Measurements from ENCODE around the gene COMMD7. TPM values are rescaled to one million over a fixed set of nuclear protein-coding genes. Genes with fewer than 3 reads are reported as not detected.
"Not testable (repeated sequence)": the region's sequence is repeated elsewhere in the genome, so short reads cannot be mapped to it uniquely, and the experiment has no call there.

COMMD7 gene
- total and polyA plus RNA-seq, 2 donors = 25.8 to 57.6 TPM

DNA sequence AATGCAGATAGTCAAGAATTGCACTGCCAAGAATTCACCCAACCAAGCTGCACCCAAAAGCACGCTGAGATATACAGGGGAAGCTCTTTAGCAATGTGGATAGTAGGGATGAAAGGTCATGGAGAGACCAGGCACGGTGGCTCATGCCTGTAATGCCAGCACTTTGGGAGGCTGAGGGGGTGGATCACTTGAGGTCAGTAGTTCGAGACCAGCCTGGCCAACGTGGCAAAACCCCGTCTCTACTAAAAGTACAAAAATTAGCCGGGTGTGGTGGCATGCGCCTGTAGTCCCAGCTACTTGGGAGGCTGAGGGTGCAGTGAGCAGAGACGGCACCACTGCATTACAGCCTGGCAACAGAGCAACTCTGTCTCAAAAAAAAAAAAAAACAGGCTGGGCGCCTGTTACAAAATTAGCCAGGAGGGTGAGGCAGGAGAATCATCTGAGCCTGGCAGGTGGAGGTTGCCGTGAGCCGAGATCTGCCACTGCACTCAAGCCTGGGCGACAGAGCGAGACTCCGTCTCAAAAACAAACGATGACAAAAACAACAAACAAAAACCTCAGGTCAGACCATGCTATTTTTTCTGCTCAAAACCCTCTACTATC is 34.1 kb downstream of the COMMD7 start:
- DNase-seq (ENCODE audit: low read depth in 6 of 9, low spot score in 9 of 9); H3K27me3 ChIP-seq (ENCODE audit: control insufficient read depth in 2 of 2, insufficient read depth in 1 of 2, low read length in 1 of 2); H3K27ac ChIP-seq (ENCODE audit: low read depth in 1 of 2, low read length in 1 of 2); H3K9me3 ChIP-seq (ENCODE audit: control insufficient read depth in 2 of 2, insufficient read depth in 1 of 2, low read length in 1 of 2); H3K4me3 ChIP-seq (ENCODE audit: low read length in 2 of 2); H3K4me1 ChIP-seq (ENCODE audit: control insufficient read depth in 2 of 2, insufficient read depth in 2 of 2, low read length in 2 of 2): not testable (repeated sequence)
- peaks cover 10 to 18% of the 10 kb centered on the region in 2 donors for H3K36me3 ChIP-seq (ENCODE audit: control insufficient read depth in 2 of 2, insufficient read depth in 2 of 2, low read length in 1 of 2)
- 95% methylated on average over 15 of the region's 15 CpGs for WGBS

DNA sequence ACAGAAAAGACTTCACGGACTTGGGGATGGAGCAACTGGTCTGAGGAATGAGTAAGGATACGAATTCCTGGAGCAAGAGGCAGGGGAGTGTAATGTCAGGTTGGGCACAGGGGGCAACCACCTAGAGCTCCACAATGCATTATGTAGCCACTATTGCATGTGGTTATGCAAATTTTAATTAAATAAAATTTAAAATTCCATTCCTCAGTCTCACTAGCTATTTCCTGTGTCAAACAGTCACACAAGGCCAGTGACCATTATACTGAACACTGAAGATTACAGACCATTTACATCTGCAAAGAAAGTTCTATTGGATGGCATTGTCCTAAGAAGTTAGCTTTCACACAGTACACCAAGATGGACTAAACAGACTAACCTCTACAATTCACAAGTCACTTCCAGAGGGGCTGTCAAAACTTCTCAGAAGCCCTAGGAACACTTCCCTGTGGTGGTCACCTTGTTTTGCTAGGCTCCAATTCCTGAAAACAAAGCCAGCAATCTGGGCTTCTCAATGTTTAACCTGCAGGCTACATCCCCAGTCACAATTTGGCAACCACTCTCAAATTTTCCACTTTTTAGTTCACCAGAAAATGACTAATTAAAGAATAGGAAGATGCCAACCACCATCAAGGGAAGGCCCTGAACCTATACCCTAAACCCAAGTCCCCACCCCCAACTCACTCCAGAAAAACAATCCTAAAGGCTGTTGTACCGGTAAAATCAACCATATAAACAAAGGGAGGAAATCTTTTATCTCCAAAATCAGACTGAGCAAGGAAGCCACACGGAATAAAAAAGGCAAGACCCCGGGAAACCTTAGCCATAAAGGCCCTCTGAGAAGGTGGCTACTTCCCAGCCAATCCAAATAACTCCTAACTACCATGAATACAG is 35.3 kb downstream of the COMMD7 start:
- H3K4me3 ChIP-seq (ENCODE audit: low read length in 2 of 2) = no peak overlapping the region
- no peak overlapping the region for H3K27ac ChIP-seq (ENCODE audit: low read depth in 1 of 2, low read length in 1 of 2)
- H3K4me1 ChIP-seq (ENCODE audit: control insufficient read depth in 2 of 2, insufficient read depth in 2 of 2, low read length in 2 of 2) = peaks cover 0 to 3% of the 10 kb centered on the region in 2 donors
- H3K36me3 ChIP-seq (ENCODE audit: control insufficient read depth in 2 of 2, insufficient read depth in 2 of 2, low read length in 1 of 2) = peaks cover 9 to 14% of the 10 kb centered on the region in 2 donors
- no peaks in the 10 kb centered on the region for H3K27me3 ChIP-seq (ENCODE audit: control insufficient read depth in 2 of 2, insufficient read depth in 1 of 2, low read length in 1 of 2)
- 69% methylated on average over 5 of the region's 5 CpGs for WGBS
- no peaks in the 10 kb centered on the region for H3K9me3 ChIP-seq (ENCODE audit: control insufficient read depth in 2 of 2, insufficient read depth in 1 of 2, low read length in 1 of 2)
- no peak for DNase-seq (ENCODE audit: low read depth in 6 of 9, low spot score in 9 of 9)

DNA sequence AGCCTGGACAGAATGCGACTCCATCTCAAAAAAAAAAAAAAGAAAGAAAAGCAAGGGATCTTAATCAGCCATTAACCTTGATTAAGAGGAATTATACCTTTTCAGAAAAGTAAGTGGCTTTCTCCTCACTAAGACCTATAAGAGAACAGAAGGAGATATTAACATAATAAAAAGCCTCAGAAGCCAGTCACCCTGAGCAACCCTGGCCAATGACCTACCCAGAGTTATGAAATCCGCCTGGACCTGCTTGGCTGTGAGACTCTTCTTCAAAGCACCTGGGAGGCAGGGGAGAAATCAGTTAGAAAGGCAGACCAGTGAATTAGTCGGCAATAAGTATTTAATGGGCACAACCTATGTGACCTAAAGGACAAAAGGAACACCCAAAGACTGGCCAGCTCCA is 36.8 kb downstream of the COMMD7 start:
- no peaks in the 10 kb centered on the region for H3K9me3 ChIP-seq (ENCODE audit: control insufficient read depth in 2 of 2, insufficient read depth in 1 of 2, low read length in 1 of 2)
- no peaks in the 10 kb centered on the region for H3K4me1 ChIP-seq (ENCODE audit: control insufficient read depth in 2 of 2, insufficient read depth in 2 of 2, low read length in 2 of 2)
- peaks cover 9 to 17% of the 10 kb centered on the region in 2 donors for H3K36me3 ChIP-seq (ENCODE audit: control insufficient read depth in 2 of 2, insufficient read depth in 2 of 2, low read length in 1 of 2)
- no peak for DNase-seq (ENCODE audit: low read depth in 6 of 9, low spot score in 9 of 9)
- WGBS = 96% methylated on average over 3 of the region's 3 CpGs
- H3K4me3 ChIP-seq (ENCODE audit: low read length in 2 of 2) = no peak overlapping the region
- no peaks in the 10 kb centered on the region for H3K27me3 ChIP-seq (ENCODE audit: control insufficient read depth in 2 of 2, insufficient read depth in 1 of 2, low read length in 1 of 2)
- H3K27ac ChIP-seq (ENCODE audit: low read depth in 1 of 2, low read length in 1 of 2) = no peak overlapping the region

DNA sequence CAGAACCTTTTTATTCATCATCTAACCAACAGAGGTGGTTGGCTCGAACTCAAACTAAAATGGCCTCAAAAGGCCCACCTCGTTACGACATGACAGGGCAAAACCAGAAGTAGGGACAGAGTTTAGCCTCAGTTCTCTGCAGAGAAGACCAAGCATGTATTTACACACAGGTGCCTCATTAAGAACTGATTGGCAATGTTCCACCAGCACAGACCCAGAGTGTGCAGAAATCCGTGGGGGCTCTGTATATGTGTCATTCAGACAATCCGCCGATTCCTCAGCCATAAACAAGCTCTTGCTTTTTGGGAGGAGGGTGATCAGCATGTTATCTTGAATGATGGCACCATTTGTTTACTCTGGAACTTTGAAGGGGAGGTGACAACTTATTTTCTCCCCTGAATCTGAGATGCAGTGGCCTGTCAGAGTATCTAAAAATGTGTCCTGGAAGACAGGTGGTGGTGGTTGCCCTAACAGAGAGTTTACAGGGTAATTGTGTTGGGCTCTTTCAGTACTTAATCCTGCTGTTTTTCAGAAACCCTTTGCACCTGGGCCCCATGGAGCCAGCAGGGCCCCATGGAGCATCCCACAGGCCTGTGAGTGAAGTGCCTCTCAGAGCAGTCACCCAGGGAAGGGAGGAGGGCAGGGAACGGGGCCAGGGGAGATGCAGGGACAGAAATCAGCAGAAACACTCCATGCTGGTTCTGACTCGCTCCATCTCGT is 40.4 kb downstream of the COMMD7 start:
- 95% methylated on average over 9 of the region's 9 CpGs for WGBS
- DNase-seq (ENCODE audit: low read depth in 6 of 9, low spot score in 9 of 9) = no peak
- no peak overlapping the region for H3K4me3 ChIP-seq (ENCODE audit: low read length in 2 of 2)
- H3K27ac ChIP-seq (ENCODE audit: low read depth in 1 of 2, low read length in 1 of 2) = no peak overlapping the region
- no peaks in the 10 kb centered on the region for H3K27me3 ChIP-seq (ENCODE audit: control insufficient read depth in 2 of 2, insufficient read depth in 1 of 2, low read length in 1 of 2)
- peaks cover 9 to 19% of the 10 kb centered on the region in 2 donors for H3K36me3 ChIP-seq (ENCODE audit: control insufficient read depth in 2 of 2, insufficient read depth in 2 of 2, low read length in 1 of 2)
- no peaks in the 10 kb centered on the region for H3K9me3 ChIP-seq (ENCODE audit: control insufficient read depth in 2 of 2, insufficient read depth in 1 of 2, low read length in 1 of 2)
- no peaks in the 10 kb centered on the region for H3K4me1 ChIP-seq (ENCODE audit: control insufficient read depth in 2 of 2, insufficient read depth in 2 of 2, low read length in 2 of 2)

DNA sequence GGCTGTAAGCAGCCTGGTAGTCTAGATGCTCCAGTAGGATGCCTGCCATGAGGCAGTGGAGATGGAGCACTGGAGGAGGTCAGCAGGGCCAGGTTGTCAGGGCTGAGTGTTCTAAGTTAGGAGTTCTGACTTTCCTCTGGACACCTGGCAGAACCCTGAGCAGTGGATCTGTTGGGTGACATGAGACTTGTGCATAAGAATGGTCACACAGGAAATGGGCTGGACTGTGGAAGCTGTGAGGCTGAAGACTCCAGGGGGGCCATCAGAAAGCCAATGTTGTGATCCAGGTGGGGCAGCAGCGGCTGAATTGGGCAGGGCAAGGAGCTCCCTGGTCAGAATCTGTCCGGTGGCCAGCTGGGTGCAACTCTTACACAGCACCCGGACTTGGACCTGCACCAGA is 45.7 kb downstream of the COMMD7 start:
- Histone ChIP-seq H3K27me3 (ENCODE audit: control insufficient read depth in 2 of 2, insufficient read depth in 1 of 2, low read length in 1 of 2) (no peaks in the 10 kb centered on the region), H3K27ac (ENCODE audit: low read depth in 1 of 2, low read length in 1 of 2) (no peak overlapping the region), H3K36me3 (ENCODE audit: control insufficient read depth in 2 of 2, insufficient read depth in 2 of 2, low read length in 1 of 2) (peaks cover 0 to 5% of the 10 kb centered on the region in 2 donors), H3K4me3 (ENCODE audit: low read length in 2 of 2) (no peak overlapping the region), H3K9me3 (ENCODE audit: control insufficient read depth in 2 of 2, insufficient read depth in 1 of 2, low read length in 1 of 2) (no peaks in the 10 kb centered on the region), H3K4me1 (ENCODE audit: control insufficient read depth in 2 of 2, insufficient read depth in 2 of 2, low read length in 2 of 2) (no peaks in the 10 kb centered on the region)
- over 99% methylated on average over 3 of the region's 3 CpGs for WGBS
- DNase-seq (ENCODE audit: low read depth in 6 of 9, low spot score in 9 of 9) = no peak

- no peaks in the 10 kb centered on the region for H3K4me1 ChIP-seq (ENCODE audit: control insufficient read depth in 2 of 2, insufficient read depth in 2 of 2, low read length in 2 of 2)
- no peak overlapping the region for H3K27ac ChIP-seq (ENCODE audit: low read depth in 1 of 2, low read length in 1 of 2)
- no peak for DNase-seq (ENCODE audit: low read depth in 6 of 9, low spot score in 9 of 9)
- H3K36me3 ChIP-seq (ENCODE audit: control insufficient read depth in 2 of 2, insufficient read depth in 2 of 2, low read length in 1 of 2) = no peaks in the 10 kb centered on the region
- H3K9me3 ChIP-seq (ENCODE audit: control insufficient read depth in 2 of 2, insufficient read depth in 1 of 2, low read length in 1 of 2) = no peaks in the 10 kb centered on the region
- no peaks in the 10 kb centered on the region for H3K27me3 ChIP-seq (ENCODE audit: control insufficient read depth in 2 of 2, insufficient read depth in 1 of 2, low read length in 1 of 2)
- H3K4me3 ChIP-seq (ENCODE audit: low read length in 2 of 2) = no peak overlapping the region
Measured at GRCh38 chr20:32695089-32695488, 48.2 kb downstream of the COMMD7 start.

DNA sequence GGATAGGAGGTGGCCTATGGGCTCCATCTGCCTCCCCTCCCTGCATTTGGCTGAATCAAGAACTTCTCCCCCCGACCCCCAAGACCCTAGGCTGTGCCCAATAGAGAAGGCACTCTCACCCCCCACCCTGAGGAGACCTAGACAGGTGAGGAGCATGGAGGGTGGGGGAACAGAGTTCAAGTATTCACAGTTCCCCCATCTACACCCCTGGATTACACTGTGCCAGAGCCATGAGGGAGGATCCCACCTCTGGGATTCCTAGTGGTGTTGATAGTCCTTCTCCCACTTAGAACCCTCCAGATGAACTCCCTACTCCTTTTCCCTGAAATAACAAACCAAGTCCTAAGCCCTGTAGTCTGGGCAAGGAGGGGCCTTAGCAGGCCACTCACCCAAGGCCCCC is 54.3 kb downstream of the COMMD7 start:
- H3K27ac ChIP-seq (ENCODE audit: low read depth in 1 of 2, low read length in 1 of 2); H3K9me3 ChIP-seq (ENCODE audit: control insufficient read depth in 2 of 2, insufficient read depth in 1 of 2, low read length in 1 of 2); H3K4me3 ChIP-seq (ENCODE audit: low read length in 2 of 2); DNase-seq (ENCODE audit: low read depth in 6 of 9, low spot score in 9 of 9); H3K4me1 ChIP-seq (ENCODE audit: control insufficient read depth in 2 of 2, insufficient read depth in 2 of 2, low read length in 2 of 2); H3K36me3 ChIP-seq (ENCODE audit: control insufficient read depth in 2 of 2, insufficient read depth in 2 of 2, low read length in 1 of 2); H3K27me3 ChIP-seq (ENCODE audit: control insufficient read depth in 2 of 2, insufficient read depth in 1 of 2, low read length in 1 of 2): not testable (repeated sequence)
- 98% methylated on average over 1 of the region's 1 CpG for WGBS

- Histone ChIP-seq H3K4me1 (ENCODE audit: control insufficient read depth in 2 of 2, insufficient read depth in 2 of 2, low read length in 2 of 2) (no peaks in the 10 kb centered on the region), H3K4me3 (ENCODE audit: low read length in 2 of 2) (no peak overlapping the region), H3K36me3 (ENCODE audit: control insufficient read depth in 2 of 2, insufficient read depth in 2 of 2, low read length in 1 of 2) (no peaks in the 10 kb centered on the region), H3K27me3 (ENCODE audit: control insufficient read depth in 2 of 2, insufficient read depth in 1 of 2, low read length in 1 of 2) (no peaks in the 10 kb centered on the region), H3K9me3 (ENCODE audit: control insufficient read depth in 2 of 2, insufficient read depth in 1 of 2, low read length in 1 of 2) (peaks cover 0 to 1% of the 10 kb centered on the region in 2 donors), H3K27ac (ENCODE audit: low read depth in 1 of 2, low read length in 1 of 2) (no peak overlapping the region)
- no peak for DNase-seq (ENCODE audit: low read depth in 6 of 9, low spot score in 9 of 9)
- WGBS = 98% methylated on average over 9 of the region's 9 CpGs
Measured at GRCh38 chr20:32687180-32687532, 56.1 kb downstream of the COMMD7 start.

- H3K36me3 ChIP-seq (ENCODE audit: control insufficient read depth in 2 of 2, insufficient read depth in 2 of 2, low read length in 1 of 2) = no peaks in the 10 kb centered on the region
- peaks cover 0 to 1% of the 10 kb centered on the region in 2 donors for H3K9me3 ChIP-seq (ENCODE audit: control insufficient read depth in 2 of 2, insufficient read depth in 1 of 2, low read length in 1 of 2)
- 97% methylated on average over 10 of the region's 10 CpGs for whole genome bisulfite sequencing
- H3K27me3 ChIP-seq (ENCODE audit: control insufficient read depth in 2 of 2, insufficient read depth in 1 of 2, low read length in 1 of 2) = no peaks in the 10 kb centered on the region
- no peak for DNase-seq (ENCODE audit: low read depth in 6 of 9, low spot score in 9 of 9)
- no peak overlapping the region for H3K27ac ChIP-seq (ENCODE audit: low read depth in 1 of 2, low read length in 1 of 2)
- H3K4me3 ChIP-seq (ENCODE audit: low read length in 2 of 2) = no peak overlapping the region
- peaks cover 3% of the 10 kb centered on the region in 2 donors for H3K4me1 ChIP-seq (ENCODE audit: control insufficient read depth in 2 of 2, insufficient read depth in 2 of 2, low read length in 2 of 2)
Measured at GRCh38 chr20:32686530-32687179, 56.6 kb downstream of the COMMD7 start.

Measured in thymus (tissue), 11 donors.